Measurements from ENCODE around the gene KCNQ4. TPM values are rescaled to one million over a fixed set of nuclear protein-coding genes. Genes with fewer than 3 reads are reported as not detected.

Gene KCNQ4
- total and polyA plus RNA-seq, 2 donors (not counting 3 experiments of a cell fraction or from before 2014, with no cell fraction given) = 0.06 to 0.07 TPM

GRCh38 chr1:40781608-40781971 is 2.0 kb upstream of the KCNQ4 start:
- Histone ChIP-seq H2AFZ (ENCODE audit: low read depth, low read length) (no peak overlapping the region), H3K27ac (ENCODE audit: insufficient read depth, low read depth, low read length) (no peak overlapping the region), H3K9ac (replicated peaks; ENCODE audit: extremely low read depth, insufficient read depth, low read length) (no peak overlapping the region), H3K4me2 (ENCODE audit: insufficient read depth, low read length) (no peak overlapping the region), H3K9me1 (replicated peaks; ENCODE audit: control insufficient read depth, extremely low read depth, insufficient read depth, low read length) (no peaks in the 10 kb centered on the region), H3K27me3 (ENCODE audit: control insufficient read depth in 2 of 2, insufficient read depth in 2 of 2, low read length in 2 of 2) (peaks cover 13 to 20% of the 10 kb centered on the region in 2 experiments), H3K4me3 (replicated peaks in 1 of 3; ENCODE audit: insufficient read depth in 1 of 3, low read depth in 1 of 3, low read length in 3 of 3) (no peak overlapping the region), H4K20me1 (replicated peaks; ENCODE audit: control insufficient read depth, extremely low read depth, insufficient read depth, low read length) (no peaks in the 10 kb centered on the region), H3K79me2 (ENCODE audit: control insufficient read depth, insufficient read depth, low read length) (no peaks in the 10 kb centered on the region), H3K4me1 (ENCODE audit: control insufficient read depth, extremely low read depth, insufficient read depth, low read length) (no peaks in the 10 kb centered on the region), H3K9me3 (replicated peaks; ENCODE audit: control insufficient read depth, insufficient read depth, low read length) (no peaks in the 10 kb centered on the region), H3K36me3 (ENCODE audit: control insufficient read depth in 2 of 2, extremely low read depth in 1 of 2, insufficient read depth in 2 of 2, low read length in 2 of 2) (no peaks in the 10 kb centered on the region)
- dilution Hi-C loops (cut with MboI; ENCODE audit: extremely low pct_ligation_motif_present, low sequenced_read_pairs) = no loop called here
- intact Hi-C loops (cut with micrococcal nuclease) = no loop called here
- POLR2A ChIA-PET = no interaction called here
- DNase-seq (ENCODE audit: low read depth, low spot score) (no peak), FAIRE-seq (no peak)
- BruUV-seq (replicated peaks) = no TSS peak
- CTCF ChIA-PET = interaction anchor here (1.3 to 2.2 kb wide), 3 partner anchors 8 to 171 kb away, joined by 4 to 18 read pairs (median 7); no protein-coding TSS in a partner anchor
- TF ChIP-seq JUN (IDR thresholded peaks at IDR 0.05; ENCODE audit: borderline replicate concordance, insufficient read depth, insufficient read length, low read depth) (no peak), FOS (IDR thresholded peaks at IDR 0.05; ENCODE audit: borderline replicate concordance, insufficient read depth, low read length) (no peak), MYC (IDR thresholded peaks at IDR 0.05; ENCODE audit: low read depth, low read length) (no peak), EZH2 (IDR thresholded peaks at IDR 0.05; ENCODE audit: borderline replicate concordance, low read depth, low read length, severe bottlenecking) (no peak), GATA2 (IDR thresholded peaks at IDR 0.05; ENCODE audit: insufficient read depth, insufficient read length, low read depth, low read length) (no peak), POLR2A (IDR thresholded peaks at IDR 0.05; ENCODE audit: low read depth, low read length) (no peak), CTCF (IDR thresholded peaks at IDR 0.05; ENCODE audit: extremely low read depth in 1 of 2, insufficient read depth in 1 of 2, low read depth in 1 of 2, low read length in 2 of 2) (no peak), POLR2AphosphoS5 (IDR thresholded peaks at IDR 0.05; ENCODE audit: insufficient read depth, low read depth, low read length) (no peak), MAX (IDR thresholded peaks at IDR 0.05; ENCODE audit: insufficient read depth, insufficient read length) (no peak)
